Mucosa of descending colon (tissue), 3 donors: ENCODE results near the gene MDH1B. TPM values are rescaled to one million over a fixed set of nuclear protein-coding genes. Genes with fewer than 3 reads are reported as not detected.

Experiments
- ATAC-seq: fragments of 200-7000 bp; cut with Tn5 transposase; one replicate; pipeline ENCODE4 v1.9.1; 2020; ENCODE audit warnings: mild to moderate bottlenecking, moderate library complexity
- DNase-seq, 3 donors: peaks; one replicate each; pipeline ENCODE4 v3.0.0-alpha.2; 2020
- H3K36me3 ChIP-seq: fragments of 200-600 bp; one replicate; pipeline ENCODE4 v1.8.0; 2021; ENCODE audit warnings: low read depth, mild to moderate bottlenecking
- H3K4me1 ChIP-seq: fragments of 200-600 bp; one replicate; pipeline ENCODE4 v1.8.0; 2021; ENCODE audit warnings: low read depth, mild to moderate bottlenecking
- H3K4me3 ChIP-seq: fragments of 200-600 bp; one replicate; pipeline ENCODE4 v1.8.0; 2021; ENCODE audit warnings: mild to moderate bottlenecking
- H3K9me3 ChIP-seq: fragments of 200-600 bp; one replicate; pipeline ENCODE4 v1.8.0; 2021; ENCODE audit warnings: mild to moderate bottlenecking
- CTCF ChIP-seq: fragments of 200-600 bp; IDR thresholded peaks from one replicate; pipeline ENCODE4 v1.8.0; 2022; ENCODE audit warnings: antibody characterized with exemption, mild to moderate bottlenecking
- intact Hi-C, 2 donors: fragments of 100-400 bp; cut with DNase I in 1 of 2; cut with micrococcal nuclease in 1 of 2; formaldehyde crosslinking; loops; one replicate each; pipeline versions ENCODE4 v1.11.0 to v1.11.1; 2022; cut with DNase I, micrococcal nuclease
- total RNA-seq, 3 donors: library from RNA; stranded (reverse); fragmentation: NEBNext Ultra II Directional in 2 of 3; extraction: Animal tissue kit (Norgen Biotek cat#: 25700) in 2 of 3; gene quantifications; one replicate each; pipeline versions ENCODE4 v1.2.1 to v1.2.4, GENCODE V29; 2021 to 2023
- donor health status: DM: no; HTN: no; CAD: no; lungs with moderate emphysema.
- donor health status: DM: no; HTN: no; CAD: no.
- donor health status: DM: no; HTN: yes; CAD: no.

The MDH1B gene
- total RNA-seq, 3 donors from 2014 or later: 0.26 to 0.60 (median 0.34) TPM

GRCh38 chr2:206728277-206729199 lies 36.6 kb downstream of the MDH1B start:
- Histone ChIP-seq H3K4me1 (no peaks in the 10 kb centered on the region), H3K4me3 (no peak overlapping the region), H3K9me3 (no peaks in the 10 kb centered on the region), H3K36me3 (no peaks in the 10 kb centered on the region)
- TF ChIP-seq CTCF: no peak
- DNase-seq (no peak), ATAC-seq (no peak)
- intact Hi-C loops: no loop called here

GRCh38 chr2:206727287-206727686 lies 37.8 kb downstream of the MDH1B start:
- Histone ChIP-seq H3K36me3 (no peaks in the 10 kb centered on the region), H3K4me3 (no peak overlapping the region), H3K9me3 (no peaks in the 10 kb centered on the region), H3K4me1 (no peaks in the 10 kb centered on the region)
- ATAC-seq (no peak), DNase-seq (no peak)
- no peak for TF ChIP-seq CTCF
- intact Hi-C loops: no loop called here

- H3K9me3 ChIP-seq: no peaks in the 10 kb centered on the region
- intact Hi-C loops: no loop called here
- no peak overlapping the region for H3K4me3 ChIP-seq
- no peak for TF ChIP-seq CTCF
- no peak for DNase-seq
- ATAC-seq: no peak
- no peaks in the 10 kb centered on the region for H3K36me3 ChIP-seq
- no peaks in the 10 kb centered on the region for H3K4me1 ChIP-seq
Measured at GRCh38 chr2:206723288-206723687, 41.8 kb downstream of the MDH1B start.

- Histone ChIP-seq H3K36me3 (no peaks in the 10 kb centered on the region), H3K4me1 (no peaks in the 10 kb centered on the region), H3K4me3 (no peak overlapping the region), H3K9me3 (no peaks in the 10 kb centered on the region)
- no peak for TF ChIP-seq CTCF
- DNase-seq (no peak), ATAC-seq (no peak)
- intact Hi-C loops: no loop called here
Measured at GRCh38 chr2:206721256-206721920, 43.7 kb downstream of the MDH1B start.

GRCh38 chr2:206718296-206718695 lies 46.8 kb downstream of the MDH1B start, which contains the start of gene DYTN:
DYTN (minus strand) TSS chr2:206718396; CDS start chr2:206718279, 117 bp downstream.
- no peak within 1 kb of the TSS for H3K4me3 ChIP-seq
- no peaks in the 10 kb centered on the region for H3K4me1 ChIP-seq
- DNase-seq (no peak), ATAC-seq (no peak)
- no peak for TF ChIP-seq CTCF
- H3K9me3 ChIP-seq: no peaks in the 10 kb centered on the region
- H3K36me3 ChIP-seq: no peaks in the 10 kb centered on the region
- intact Hi-C loops: no loop called here
